H1 (cell line): ENCODE measurements around the gene CLRN1. TPM values are rescaled to one million over a fixed set of nuclear protein-coding genes. Genes with fewer than 3 reads are reported as not detected.
A peak's percentile ranks its signal among the peaks of the same experiment; 100 is the strongest.

ENCODE experiments used
- CTCF ChIA-PET: fragments of 300-600 bp; sonication (Branson Sonifier 250); formaldehyde crosslinking; loops from one replicate; lab custom pipeline; 2021; ENCODE audit not compliant: partially characterized antibody; lab: Charles Lee
- POLR2A ChIA-PET: fragments of 300-600 bp; sonication (Branson Sonifier 250); formaldehyde crosslinking; loops from one replicate; lab custom pipeline; 2021; ENCODE audit warnings: inconsistent platforms; ENCODE audit not compliant: partially characterized antibody; lab: Charles Lee
- DNase-seq, 2 experiments: peaks; one replicate each; pipeline versions ENCODE4 v3.0.0 to v3.0.0-alpha.2; 2010 to 2022; ENCODE audit warnings: low spot score in 2 of 2, low read depth in 1 of 2, mixed read lengths in 1 of 2
- FAIRE-seq: peaks from 2 replicates; lab custom pipeline; 2011; peaks lifted over from hg19 to GRCh38; lab: Jason Lieb, UNC
- H2AFZ ChIP-seq: 2 replicates; pipeline ENCODE4 v1.8.1; 2012; ENCODE audit warnings: low read length, inconsistent platforms
- H2AK5ac ChIP-seq: 2 replicates; pipeline ENCODE4 v1.6.1; 2013; ENCODE audit warnings: low read depth, low read length
- H2BK120ac ChIP-seq: replicated peaks from 2 replicates; pipeline ENCODE3; 2013; ENCODE audit warnings: low read depth, low read length, inconsistent platforms
- H2BK12ac ChIP-seq: 2 replicates; pipeline ENCODE4 v1.6.1; 2013; ENCODE audit warnings: low read depth, low read length
- H2BK15ac ChIP-seq: 2 replicates; pipeline ENCODE4 v1.6.1; 2013; ENCODE audit warnings: low read length
- H2BK20ac ChIP-seq: 2 replicates; pipeline ENCODE4 v1.6.1; 2013; ENCODE audit warnings: low read length
- H2BK5ac ChIP-seq: 2 replicates; pipeline ENCODE4 v1.6.1; 2013; ENCODE audit warnings: low read depth, low read length
- H3K14ac ChIP-seq: 2 replicates; pipeline ENCODE4 v1.6.1; 2013; ENCODE audit warnings: inconsistent platforms; ENCODE audit not compliant: insufficient read length
- H3K18ac ChIP-seq: 2 replicates; pipeline ENCODE4 v1.6.1; 2013; ENCODE audit warnings: low read length; ENCODE audit errors: extremely low read depth
- H3K23ac ChIP-seq: 2 replicates; pipeline ENCODE4 v1.6.1; 2013; ENCODE audit warnings: inconsistent platforms; ENCODE audit not compliant: insufficient read length
- H3K23me2 ChIP-seq: 2 replicates; pipeline ENCODE4 v1.6.1; 2013; ENCODE audit warnings: low read depth, low read length
- H3K27ac ChIP-seq: 2 replicates; pipeline ENCODE4 v1.6.1; 2011; ENCODE audit warnings: low read depth, low read length, inconsistent platforms
- H3K27me3 ChIP-seq, 4 experiments: replicated peaks in 1 of 4; 1 replicate in 1 of 4; 2 replicates in 3 of 4; pipeline versions ENCODE4 v1.6.1 to v1.8.1; 2011 to 2013; ENCODE audit warnings: low read length in 3 of 4, mild to moderate bottlenecking in 3 of 4, inconsistent platforms in 2 of 4, mixed read lengths in 2 of 4, moderate library complexity in 1 of 4; ENCODE audit not compliant: control insufficient read depth in 3 of 4, insufficient read depth in 3 of 4; ENCODE audit errors: extremely low read depth in 1 of 4
- H3K36me3 ChIP-seq, 4 experiments: 2 replicates each; pipeline versions ENCODE4 v1.6.1 to v1.8.1; 2011 to 2013; ENCODE audit warnings: mild to moderate bottlenecking in 4 of 4, low read length in 3 of 4, moderate library complexity in 2 of 4, control low read depth in 1 of 4, inconsistent platforms in 1 of 4; ENCODE audit not compliant: insufficient read depth in 4 of 4, control insufficient read depth in 2 of 4
- H3K4ac ChIP-seq: replicated peaks from 2 replicates; pipeline ENCODE3; 2013; ENCODE audit warnings: low read length, low read depth, mixed read lengths, inconsistent platforms; ENCODE audit not compliant: insufficient read length
- H3K4me1 ChIP-seq, 4 experiments: replicated peaks in 1 of 4; 1 replicate in 1 of 4; 2 replicates in 3 of 4; pipeline versions ENCODE4 v1.6.1 to v1.8.1; 2011 to 2013; ENCODE audit warnings: low read length in 3 of 4, inconsistent platforms in 2 of 4, mixed read lengths in 1 of 4; ENCODE audit not compliant: insufficient read depth in 4 of 4, control insufficient read depth in 3 of 4
- H3K4me2 ChIP-seq, 2 experiments: 2 replicates each; pipeline versions ENCODE4 v1.6.1 to v1.8.1; 2011 to 2013; ENCODE audit warnings: low read depth in 2 of 2, low read length in 2 of 2, control low read depth in 1 of 2, inconsistent platforms in 1 of 2, mild to moderate bottlenecking in 1 of 2; ENCODE audit not compliant: insufficient read depth in 1 of 2
- H3K4me3 ChIP-seq, 4 experiments: fragments of 200-600, 300-600 bp in 1 of 4; sonication (generic), shearing (Covaris generic), sonication (Bioruptor Twin) in 1 of 4; 2 replicates each; pipeline versions ENCODE4 v1.5.1 to v1.8.1; 2011 to 2016; ENCODE audit warnings: low read length in 4 of 4, low read depth in 3 of 4, control low read depth in 2 of 4, inconsistent platforms in 2 of 4, mild to moderate bottlenecking in 2 of 4, mixed read lengths in 1 of 4, moderate library complexity in 1 of 4; ENCODE audit not compliant: insufficient read depth in 2 of 4; ENCODE audit errors: extremely low read depth in 1 of 4
- H3K56ac ChIP-seq: replicated peaks from 2 replicates; pipeline ENCODE3; 2013; ENCODE audit warnings: low read depth, mild to moderate bottlenecking, mixed read lengths, low read length, inconsistent platforms; ENCODE audit not compliant: insufficient read length
- H3K79me1 ChIP-seq: 2 replicates; pipeline ENCODE4 v1.6.1; 2013; ENCODE audit warnings: low read depth, low read length, control low read depth
- H3K79me2 ChIP-seq, 2 experiments: 2 replicates each; pipeline versions ENCODE4 v1.6.1 to v1.8.1; 2012 to 2013; ENCODE audit warnings: low read length in 2 of 2, mild to moderate bottlenecking in 2 of 2, inconsistent platforms in 1 of 2; ENCODE audit not compliant: insufficient read depth in 2 of 2, control insufficient read depth in 1 of 2
- H3K9ac ChIP-seq, 4 experiments: replicated peaks in 1 of 4; 1 replicate in 1 of 4; 2 replicates in 3 of 4; pipeline versions ENCODE4 v1.6.1 to v1.8.1; 2011 to 2013; ENCODE audit warnings: low read depth in 3 of 4, low read length in 3 of 4, control low read depth in 2 of 4, mild to moderate bottlenecking in 2 of 4, moderate library complexity in 2 of 4, inconsistent platforms in 1 of 4; ENCODE audit errors: extremely low read depth in 1 of 4
- H3K9me3 ChIP-seq, 2 experiments: 2 replicates each; pipeline versions ENCODE4 v1.6.1 to v1.8.1; 2012 to 2013; ENCODE audit warnings: mild to moderate bottlenecking in 2 of 2, moderate library complexity in 2 of 2, control low read depth in 1 of 2, inconsistent platforms in 1 of 2, low read depth in 1 of 2, low read length in 1 of 2, mixed read lengths in 1 of 2; ENCODE audit not compliant: insufficient read depth in 2 of 2
- H4K20me1 ChIP-seq, 2 experiments: replicated peaks in 1 of 2; 2 replicates each; pipeline versions ENCODE3 to v1.8.1; 2011 to 2013; ENCODE audit warnings: inconsistent platforms in 2 of 2, low read length in 2 of 2, mild to moderate bottlenecking in 1 of 2; ENCODE audit not compliant: insufficient read depth in 2 of 2, control insufficient read depth in 1 of 2
- H4K5ac ChIP-seq: 2 replicates; pipeline ENCODE4 v1.6.1; 2013; ENCODE audit warnings: low read length, low read depth, mixed read lengths, inconsistent platforms; ENCODE audit not compliant: insufficient read length
- H4K8ac ChIP-seq: 2 replicates; pipeline ENCODE4 v1.8.0; 2013; ENCODE audit warnings: mild to moderate bottlenecking, moderate library complexity, low read length, inconsistent platforms; ENCODE audit not compliant: insufficient read depth; ENCODE audit errors: extremely low read depth
- H4K91ac ChIP-seq: replicated peaks from 2 replicates; pipeline ENCODE3; 2013; ENCODE audit warnings: low read length, mixed read lengths, inconsistent platforms; ENCODE audit not compliant: insufficient read length
- BACH1 ChIP-seq: IDR thresholded peaks from 2 replicates; pipeline ENCODE4 v1.6.1; 2012; ENCODE audit warnings: low read length, improper control_type of control experiment
- HDAC6 ChIP-seq: IDR thresholded peaks from one replicate; pipeline ENCODE4 v1.7.1; 2012; ENCODE audit warnings: low read depth, mild to moderate bottlenecking, inconsistent platforms, low read length, moderate library complexity
- JUND ChIP-seq: IDR thresholded peaks from 2 replicates; pipeline ENCODE4 v1.6.1; 2011; ENCODE audit warnings: mild to moderate bottlenecking, improper control_type of control experiment, low read length
- KDM5A ChIP-seq: fragments of 200-600 bp; IDR thresholded peaks from 2 replicates; pipeline ENCODE4 v1.7.1; 2012; ENCODE audit warnings: mild to moderate bottlenecking, low read length, inconsistent platforms, mixed read lengths
- SUZ12 ChIP-seq: fragments of 200-600 bp; sonication (generic); IDR thresholded peaks from 2 replicates; pipeline ENCODE4 v1.6.1; 2012; ENCODE audit warnings: mild to moderate bottlenecking, inconsistent platforms, low read length, moderate library complexity, mixed read lengths
- TBP ChIP-seq: IDR thresholded peaks from 2 replicates; pipeline ENCODE4 v1.6.1; 2011; ENCODE audit warnings: low read depth, low read length, improper control_type of control experiment
- YY1 ChIP-seq: IDR thresholded peaks from 2 replicates; pipeline ENCODE4 v1.6.1; 2011; ENCODE audit warnings: low read depth, mild to moderate bottlenecking, low read length
- WGBS, 2 experiments: shearing (Covaris generic) in 1 of 2; methylation state at CpG; one replicate each; pipeline versions ENCODE4 v1.1.6 to v1.1.7; 2013 to 2015; ENCODE audit warnings: low lambda C conversion rate in 2 of 2, mixed read lengths in 2 of 2, inconsistent platforms in 1 of 2, low coverage in 1 of 2, missing lambda C conversion rate in 1 of 2; ENCODE audit not compliant: insufficient replicate concordance in 2 of 2, insufficient coverage in 1 of 2, insufficient read length in 1 of 2; ENCODE audit errors: extremely low coverage in 1 of 2, missing lambda C conversion rate in 1 of 2; 5-methylcytosine and 5-hydroxymethylcytosine counted together
- long read RNA-seq, 2 experiments: library from RNA in 1 of 2; library from capped mRNA in 1 of 2; stranded (forward); transcript quantifications; one replicate each; pipeline ENCODE4 v2.0.0, GENCODE V29; 2021; ENCODE audit warnings: inconsistent platforms in 1 of 2
- polyA minus RNA-seq, 3 experiments: library from RNA; depleted of rRNA, polyadenylated mRNA; stranded (reverse); fragments of >200 nt; gene quantifications; 1 replicate in 2 of 3; 2 replicates in 1 of 3; pipeline ENCODE4 v1.2.3, GENCODE V29; 2011
- polyA plus RNA-seq, 7 experiments: library from polyadenylated mRNA; depleted of rRNA in 3 of 7; stranded (reverse) in 5 of 7; unstranded in 2 of 7; fragments of >200 nt in 5 of 7; fragments of 200-250 nt in 2 of 7; gene quantifications; 1 replicate in 5 of 7; 2 replicates in 1 of 7; 4 replicates in 1 of 7; pipeline versions ENCODE4 v1.2.1 to v1.2.3, GENCODE V29; 2011 to 2013; ENCODE audit warnings: missing spikeins in 2 of 7, mixed read lengths in 2 of 7
- total RNA-seq: library from RNA; stranded (reverse); fragmentation: NEBNext Ultra II Directional; extraction: Animal tissue kit (Norgen Biotek cat#: 25700); gene quantifications from 2 replicates; pipeline ENCODE4 v1.2.1, GENCODE V29; 2021
- TF ChIP-seq, protein P1 (sequence below): IDR thresholded peaks from 2 replicates; pipeline ENCODE4 v1.6.1; 2011; ENCODE audit warnings: low read length, improper control_type of control experiment

Gene CLRN1, protein sequence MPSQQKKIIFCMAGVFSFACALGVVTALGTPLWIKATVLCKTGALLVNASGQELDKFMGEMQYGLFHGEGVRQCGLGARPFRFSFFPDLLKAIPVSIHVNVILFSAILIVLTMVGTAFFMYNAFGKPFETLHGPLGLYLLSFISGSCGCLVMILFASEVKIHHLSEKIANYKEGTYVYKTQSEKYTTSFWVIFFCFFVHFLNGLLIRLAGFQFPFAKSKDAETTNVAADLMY
- 0.35 and 0.59 TPM in 2 replicates for total RNA-seq
- 0.17 and 0.20 TPM in 2 replicates for polyA plus RNA-seq (2011; rRNA removed)
- 0.13 TPM for polyA plus RNA-seq (2011; cell fraction: cytosol; rRNA removed)
- polyA plus RNA-seq (2011; cell fraction: nucleus; rRNA removed) = 0.10 TPM
- polyA plus RNA-seq (2012, experiment 1 of 2) = 0.36 to 0.39 TPM in 2 of 4 replicates, not detected in the others
- polyA plus RNA-seq (2012, experiment 2 of 2) = not detected
- 1.1 TPM for polyA plus RNA-seq (2013, experiment 1 of 2)
- polyA plus RNA-seq (2013, experiment 2 of 2) = 1.3 TPM
- 0.09 TPM in 1 of 2 replicates, not detected in the other for polyA minus RNA-seq (2011; rRNA and poly(A)+ RNA removed)
- polyA minus RNA-seq (2011; cell fraction: cytosol; rRNA and poly(A)+ RNA removed) = not detected
- not detected for polyA minus RNA-seq (2011; cell fraction: nucleus; rRNA and poly(A)+ RNA removed)
- long read RNA-seq, experiment 1 = 0 reads
- long read RNA-seq, experiment 2, partial matches to known transcripts = 0 of 2 reads
- long read RNA-seq, experiment 2, other reads (novel, unspliced or antisense) = 0 of 2 reads

DNA sequence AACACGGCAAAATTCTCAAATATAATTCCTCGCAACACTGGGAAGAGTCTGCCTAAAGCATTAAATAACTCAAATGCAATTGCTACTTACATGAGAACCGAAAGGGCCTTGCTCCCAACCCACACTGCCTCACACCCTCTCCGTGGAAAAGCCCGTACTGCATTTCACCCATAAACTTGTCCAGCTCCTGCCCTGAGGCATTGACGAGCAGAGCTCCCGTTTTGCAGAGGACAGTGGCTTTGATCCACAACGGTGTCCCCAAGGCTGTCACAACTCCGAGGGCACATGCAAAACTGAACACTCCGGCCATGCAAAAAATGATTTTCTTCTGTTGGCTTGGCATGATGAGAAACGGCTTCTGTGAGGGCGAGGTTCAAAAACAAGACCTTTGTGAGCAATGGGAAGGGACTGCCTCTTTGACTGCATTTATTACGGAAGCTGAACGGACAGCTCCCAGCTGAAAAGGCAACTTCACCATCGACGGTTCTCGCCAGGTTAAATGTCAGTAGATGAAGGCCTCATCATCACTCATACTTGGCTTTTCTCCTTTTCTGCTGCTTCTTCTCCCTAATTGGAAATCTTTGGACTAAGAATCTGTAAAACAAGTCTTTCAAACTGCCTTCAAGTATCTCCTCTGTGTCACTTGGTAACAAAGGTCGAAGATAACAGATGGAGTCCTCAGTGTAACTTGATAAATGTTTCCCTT, at the start of gene CLRN1:
TSS of gene CLRN1 (minus strand) at position 362 of the 706 bp plus-strand sequence. CDS start at position 343, 19 bp downstream.
- no peaks in the 10 kb centered on the region for H3K79me2 ChIP-seq
- 79% methylated on average over 18 of the region's 18 CpGs; no CpG with 5 or more reads in 1 of the 2 experiments for WGBS, 2 experiments
- FAIRE-seq (peak; percentile 19), DNase-seq (no peak)
- H3K9me3 ChIP-seq = no peaks in the 10 kb centered on the region
- H2BK120ac ChIP-seq = peak within 1 kb of the TSS; percentile 14
- H3K23ac ChIP-seq = no peak within 1 kb of the TSS
- H3K36me3 ChIP-seq = no peaks in the 10 kb centered on the region
- H3K27ac ChIP-seq = no peak within 1 kb of the TSS
- H3K18ac ChIP-seq = no peak within 1 kb of the TSS
- H4K5ac ChIP-seq = no peak within 1 kb of the TSS
- POLR2A ChIA-PET = no interaction called here
- H3K4me2 ChIP-seq = peak within 1 kb of the TSS in 1 of 2 experiments; percentile 8; a peak in 2 of 4 replicates
- CTCF ChIA-PET = interaction anchor here (0.6 to 1.2 kb wide), 4 partner anchors 14 to 94 kb away, joined by 3 read pairs; no protein-coding TSS in a partner anchor
- H2BK12ac ChIP-seq = no peak within 1 kb of the TSS
- H3K23me2 ChIP-seq = peaks cover 1% of the 10 kb centered on the region; the same call in 1 of the 2 replicates
- no peak within 1 kb of the TSS for H2AK5ac ChIP-seq
- H4K20me1 ChIP-seq = no peaks in the 10 kb centered on the region
- H2BK20ac ChIP-seq = peak within 1 kb of the TSS; percentile 8; the same call in 1 of the 2 replicates
- H2AFZ ChIP-seq = peak within 1 kb of the TSS; percentile 14; the same call in 1 of the 2 replicates
- no peak within 1 kb of the TSS for H3K4ac ChIP-seq
- no peaks in the 10 kb centered on the region for H3K79me1 ChIP-seq
- H3K27me3 ChIP-seq = no peaks in the 10 kb centered on the region
- no peak within 1 kb of the TSS for H3K56ac ChIP-seq
- no peak within 1 kb of the TSS for H2BK15ac ChIP-seq
- peaks cover 5 to 21% (median 14%) of the 10 kb centered on the region in 4 experiments for H3K4me1 ChIP-seq
- H4K91ac ChIP-seq = peak within 1 kb of the TSS; percentile 39
- peak within 1 kb of the TSS; percentile 68; the same call in 1 of the 2 replicates for H2BK5ac ChIP-seq
- no peak within 1 kb of the TSS for H3K9ac ChIP-seq
- H4K8ac ChIP-seq = no peak within 1 kb of the TSS
- no peak within 1 kb of the TSS for H3K4me3 ChIP-seq
- H3K14ac ChIP-seq = no peak within 1 kb of the TSS
- TF ChIP-seq YY1 = no peak
- TF ChIP-seq BACH1 = no peak
- TF ChIP-seq, protein P1, sequence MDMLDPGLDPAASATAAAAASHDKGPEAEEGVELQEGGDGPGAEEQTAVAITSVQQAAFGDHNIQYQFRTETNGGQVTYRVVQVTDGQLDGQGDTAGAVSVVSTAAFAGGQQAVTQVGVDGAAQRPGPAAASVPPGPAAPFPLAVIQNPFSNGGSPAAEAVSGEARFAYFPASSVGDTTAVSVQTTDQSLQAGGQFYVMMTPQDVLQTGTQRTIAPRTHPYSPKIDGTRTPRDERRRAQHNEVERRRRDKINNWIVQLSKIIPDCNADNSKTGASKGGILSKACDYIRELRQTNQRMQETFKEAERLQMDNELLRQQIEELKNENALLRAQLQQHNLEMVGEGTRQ = no peak
- TF ChIP-seq JUND = no peak
- no peak for TF ChIP-seq HDAC6
- TF ChIP-seq KDM5A = no peak
- no peak for TF ChIP-seq SUZ12
- TF ChIP-seq TBP = no peak
